ENCODE results near the gene OR51M1.

The OR51M1 gene

GRCh38 chr11:5369789-5370188 is 13.8 kb upstream of the OR51M1 start:
- no peak for TF ChIP-seq REST (IDR thresholded peaks at IDR 0.05; ENCODE audit: low read depth)
- no peak for TF ChIP-seq YY1 (IDR thresholded peaks at IDR 0.05; ENCODE audit: low read depth)
- no peak for TF ChIP-seq RAD21 (IDR thresholded peaks at IDR 0.05; ENCODE audit: low read depth)
- no peak for TF ChIP-seq NFIC (IDR thresholded peaks at IDR 0.05)
- TF ChIP-seq TCF12 (IDR thresholded peaks at IDR 0.05; ENCODE audit: low read depth) = no peak
- TF ChIP-seq CREB1 (IDR thresholded peaks at IDR 0.05; ENCODE audit: low read depth) = no peak
- no peak for TF ChIP-seq EGR1 (IDR thresholded peaks at IDR 0.05)
- TF ChIP-seq EP300 (IDR thresholded peaks at IDR 0.05; ENCODE audit: borderline replicate concordance) = no peak
- TF ChIP-seq MAX (IDR thresholded peaks at IDR 0.05) = no peak
- no peak for TF ChIP-seq USF1 (IDR thresholded peaks at IDR 0.05)
- no peak for TF ChIP-seq ZBTB7A (IDR thresholded peaks at IDR 0.05; ENCODE audit: low read depth)
- no peak for TF ChIP-seq FOXM1 (IDR thresholded peaks at IDR 0.05; ENCODE audit: borderline replicate concordance, low read depth)
- no peak for TF ChIP-seq CEBPB (IDR thresholded peaks at IDR 0.05)
- no peak for TF ChIP-seq TAF1 (IDR thresholded peaks at IDR 0.05; ENCODE audit: low read depth)

GRCh38 chr11:5380740-5381342 is 2.8 kb upstream of the OR51M1 start:
- TF ChIP-seq RAD21 (IDR thresholded peaks at IDR 0.05; ENCODE audit: low read depth) (peak; percentile 83), EGR1 (IDR thresholded peaks at IDR 0.05) (no peak)

- no peak for TF ChIP-seq CREB1 (IDR thresholded peaks at IDR 0.05; ENCODE audit: low read depth)
- no peak for TF ChIP-seq YY1 (IDR thresholded peaks at IDR 0.05; ENCODE audit: low read depth)
- no peak for TF ChIP-seq TAF1 (IDR thresholded peaks at IDR 0.05; ENCODE audit: low read depth)
- no peak for TF ChIP-seq NFIC (IDR thresholded peaks at IDR 0.05)
- TF ChIP-seq USF1 (IDR thresholded peaks at IDR 0.05) = no peak
- no peak for TF ChIP-seq EGR1 (IDR thresholded peaks at IDR 0.05)
These were observed 723 bp downstream of the OR51M1 start for GRCh38 chr11:5384335-5384734.

- TF ChIP-seq CEBPB (IDR thresholded peaks at IDR 0.05) (no peak), CREB1 (IDR thresholded peaks at IDR 0.05; ENCODE audit: low read depth) (no peak), EGR1 (IDR thresholded peaks at IDR 0.05) (no peak), RAD21 (IDR thresholded peaks at IDR 0.05; ENCODE audit: low read depth) (no peak), MAX (IDR thresholded peaks at IDR 0.05) (no peak), ZBTB7A (IDR thresholded peaks at IDR 0.05; ENCODE audit: low read depth) (no peak), REST (IDR thresholded peaks at IDR 0.05; ENCODE audit: low read depth) (no peak)
These were observed 6.6 kb downstream of the OR51M1 start for GRCh38 chr11:5390210-5390609.

- TF ChIP-seq ZBTB7A (IDR thresholded peaks at IDR 0.05; ENCODE audit: low read depth) = no peak
- TF ChIP-seq CREB1 (IDR thresholded peaks at IDR 0.05; ENCODE audit: low read depth) = no peak
- no peak for TF ChIP-seq REST (IDR thresholded peaks at IDR 0.05; ENCODE audit: low read depth)
- TF ChIP-seq USF1 (IDR thresholded peaks at IDR 0.05) = no peak
- no peak for TF ChIP-seq TAF1 (IDR thresholded peaks at IDR 0.05; ENCODE audit: low read depth)
- TF ChIP-seq YY1 (IDR thresholded peaks at IDR 0.05; ENCODE audit: low read depth) = no peak
- no peak for TF ChIP-seq RAD21 (IDR thresholded peaks at IDR 0.05; ENCODE audit: low read depth)
- TF ChIP-seq EGR1 (IDR thresholded peaks at IDR 0.05) = no peak
- TF ChIP-seq FOXM1 (IDR thresholded peaks at IDR 0.05; ENCODE audit: borderline replicate concordance, low read depth) = no peak
- TF ChIP-seq EP300 (IDR thresholded peaks at IDR 0.05; ENCODE audit: borderline replicate concordance) = no peak
- no peak for TF ChIP-seq TCF12 (IDR thresholded peaks at IDR 0.05; ENCODE audit: low read depth)
- TF ChIP-seq MAX (IDR thresholded peaks at IDR 0.05) = no peak
- TF ChIP-seq NFIC (IDR thresholded peaks at IDR 0.05) = no peak
These were observed 10.5 kb downstream of the OR51M1 start for GRCh38 chr11:5394091-5394490.

All from Ishikawa (cell line).